H1 (cell line): ENCODE data around the gene CAPN15. TPM values are rescaled to one million over a fixed set of nuclear protein-coding genes. Genes with fewer than 3 reads are reported as not detected.

Experiments
- BACH1 ChIP-seq: IDR thresholded peaks from 2 replicates; pipeline ENCODE4 v1.6.1; 2012; ENCODE audit warnings: low read length, improper control_type of control experiment
- BCL11A ChIP-seq, 2 experiments: IDR thresholded peaks; one replicate each; pipeline ENCODE4 v1.6.1; 2011; ENCODE audit warnings: low read depth in 2 of 2, low read length in 2 of 2, mild to moderate bottlenecking in 2 of 2
- POLR2A ChIP-seq, 2 experiments: IDR thresholded peaks; 1 replicate in 1 of 2; 2 replicates in 1 of 2; pipeline ENCODE4 v1.6.1; 2011; ENCODE audit warnings: low read depth in 2 of 2, low read length in 2 of 2, mild to moderate bottlenecking in 2 of 2; ENCODE audit errors: control extremely low read depth in 1 of 2
- RFX5 ChIP-seq: IDR thresholded peaks from 2 replicates; pipeline ENCODE4 v1.6.1; 2011; ENCODE audit warnings: low read depth, low read length, improper control_type of control experiment, borderline replicate concordance
- polyA plus RNA-seq, 7 experiments: library from polyadenylated mRNA; depleted of rRNA in 3 of 7; stranded (reverse) in 5 of 7; unstranded in 2 of 7; fragments of >200 nt in 5 of 7; fragments of 200-250 nt in 2 of 7; gene quantifications; 1 replicate in 5 of 7; 2 replicates in 1 of 7; 4 replicates in 1 of 7; pipeline versions ENCODE4 v1.2.1 to v1.2.3, GENCODE V29; 2011 to 2013; ENCODE audit warnings: missing spikeins in 2 of 7, mixed read lengths in 2 of 7
- total RNA-seq: library from RNA; stranded (reverse); fragmentation: NEBNext Ultra II Directional; extraction: Animal tissue kit (Norgen Biotek cat#: 25700); gene quantifications from 2 replicates; pipeline ENCODE4 v1.2.1, GENCODE V29; 2021
- TF ChIP-seq, protein P1 (sequence below): fragments of 300-600 bp; sonication (generic); IDR thresholded peaks from 2 replicates; pipeline ENCODE4 v1.7.1; 2012; ENCODE audit warnings: low read length, moderate library complexity, mild to moderate bottlenecking, inconsistent platforms; ENCODE audit not compliant: insufficient replicate concordance

Gene CAPN15
- total and polyA plus RNA-seq, 2 of the 8 experiments (the other 6 are each of a cell fraction or from before 2014, with no cell fraction given) = 38.9 to 76.9 TPM

DNA sequence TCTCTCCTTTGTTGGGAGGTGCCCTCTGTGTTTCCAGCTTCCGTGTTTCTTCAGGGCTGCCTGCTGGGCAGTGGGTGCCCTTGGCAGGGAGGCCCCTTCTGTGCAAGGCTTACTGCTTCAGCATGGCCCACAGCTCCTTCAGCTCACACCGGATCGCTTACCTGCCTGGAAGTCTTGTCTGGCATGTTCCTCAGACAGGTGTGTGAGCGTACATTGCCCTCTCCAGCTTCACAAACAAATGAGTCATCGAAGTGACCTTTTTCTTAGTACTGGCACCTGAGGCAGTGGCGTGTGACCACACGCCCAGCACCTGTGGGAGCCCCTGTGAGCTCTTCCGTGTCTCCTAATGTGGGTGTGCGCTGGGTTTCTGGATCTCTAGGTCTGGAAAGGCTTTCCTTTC is 65.9 kb downstream of the CAPN15 start (continued):
- TF ChIP-seq, protein P1, sequence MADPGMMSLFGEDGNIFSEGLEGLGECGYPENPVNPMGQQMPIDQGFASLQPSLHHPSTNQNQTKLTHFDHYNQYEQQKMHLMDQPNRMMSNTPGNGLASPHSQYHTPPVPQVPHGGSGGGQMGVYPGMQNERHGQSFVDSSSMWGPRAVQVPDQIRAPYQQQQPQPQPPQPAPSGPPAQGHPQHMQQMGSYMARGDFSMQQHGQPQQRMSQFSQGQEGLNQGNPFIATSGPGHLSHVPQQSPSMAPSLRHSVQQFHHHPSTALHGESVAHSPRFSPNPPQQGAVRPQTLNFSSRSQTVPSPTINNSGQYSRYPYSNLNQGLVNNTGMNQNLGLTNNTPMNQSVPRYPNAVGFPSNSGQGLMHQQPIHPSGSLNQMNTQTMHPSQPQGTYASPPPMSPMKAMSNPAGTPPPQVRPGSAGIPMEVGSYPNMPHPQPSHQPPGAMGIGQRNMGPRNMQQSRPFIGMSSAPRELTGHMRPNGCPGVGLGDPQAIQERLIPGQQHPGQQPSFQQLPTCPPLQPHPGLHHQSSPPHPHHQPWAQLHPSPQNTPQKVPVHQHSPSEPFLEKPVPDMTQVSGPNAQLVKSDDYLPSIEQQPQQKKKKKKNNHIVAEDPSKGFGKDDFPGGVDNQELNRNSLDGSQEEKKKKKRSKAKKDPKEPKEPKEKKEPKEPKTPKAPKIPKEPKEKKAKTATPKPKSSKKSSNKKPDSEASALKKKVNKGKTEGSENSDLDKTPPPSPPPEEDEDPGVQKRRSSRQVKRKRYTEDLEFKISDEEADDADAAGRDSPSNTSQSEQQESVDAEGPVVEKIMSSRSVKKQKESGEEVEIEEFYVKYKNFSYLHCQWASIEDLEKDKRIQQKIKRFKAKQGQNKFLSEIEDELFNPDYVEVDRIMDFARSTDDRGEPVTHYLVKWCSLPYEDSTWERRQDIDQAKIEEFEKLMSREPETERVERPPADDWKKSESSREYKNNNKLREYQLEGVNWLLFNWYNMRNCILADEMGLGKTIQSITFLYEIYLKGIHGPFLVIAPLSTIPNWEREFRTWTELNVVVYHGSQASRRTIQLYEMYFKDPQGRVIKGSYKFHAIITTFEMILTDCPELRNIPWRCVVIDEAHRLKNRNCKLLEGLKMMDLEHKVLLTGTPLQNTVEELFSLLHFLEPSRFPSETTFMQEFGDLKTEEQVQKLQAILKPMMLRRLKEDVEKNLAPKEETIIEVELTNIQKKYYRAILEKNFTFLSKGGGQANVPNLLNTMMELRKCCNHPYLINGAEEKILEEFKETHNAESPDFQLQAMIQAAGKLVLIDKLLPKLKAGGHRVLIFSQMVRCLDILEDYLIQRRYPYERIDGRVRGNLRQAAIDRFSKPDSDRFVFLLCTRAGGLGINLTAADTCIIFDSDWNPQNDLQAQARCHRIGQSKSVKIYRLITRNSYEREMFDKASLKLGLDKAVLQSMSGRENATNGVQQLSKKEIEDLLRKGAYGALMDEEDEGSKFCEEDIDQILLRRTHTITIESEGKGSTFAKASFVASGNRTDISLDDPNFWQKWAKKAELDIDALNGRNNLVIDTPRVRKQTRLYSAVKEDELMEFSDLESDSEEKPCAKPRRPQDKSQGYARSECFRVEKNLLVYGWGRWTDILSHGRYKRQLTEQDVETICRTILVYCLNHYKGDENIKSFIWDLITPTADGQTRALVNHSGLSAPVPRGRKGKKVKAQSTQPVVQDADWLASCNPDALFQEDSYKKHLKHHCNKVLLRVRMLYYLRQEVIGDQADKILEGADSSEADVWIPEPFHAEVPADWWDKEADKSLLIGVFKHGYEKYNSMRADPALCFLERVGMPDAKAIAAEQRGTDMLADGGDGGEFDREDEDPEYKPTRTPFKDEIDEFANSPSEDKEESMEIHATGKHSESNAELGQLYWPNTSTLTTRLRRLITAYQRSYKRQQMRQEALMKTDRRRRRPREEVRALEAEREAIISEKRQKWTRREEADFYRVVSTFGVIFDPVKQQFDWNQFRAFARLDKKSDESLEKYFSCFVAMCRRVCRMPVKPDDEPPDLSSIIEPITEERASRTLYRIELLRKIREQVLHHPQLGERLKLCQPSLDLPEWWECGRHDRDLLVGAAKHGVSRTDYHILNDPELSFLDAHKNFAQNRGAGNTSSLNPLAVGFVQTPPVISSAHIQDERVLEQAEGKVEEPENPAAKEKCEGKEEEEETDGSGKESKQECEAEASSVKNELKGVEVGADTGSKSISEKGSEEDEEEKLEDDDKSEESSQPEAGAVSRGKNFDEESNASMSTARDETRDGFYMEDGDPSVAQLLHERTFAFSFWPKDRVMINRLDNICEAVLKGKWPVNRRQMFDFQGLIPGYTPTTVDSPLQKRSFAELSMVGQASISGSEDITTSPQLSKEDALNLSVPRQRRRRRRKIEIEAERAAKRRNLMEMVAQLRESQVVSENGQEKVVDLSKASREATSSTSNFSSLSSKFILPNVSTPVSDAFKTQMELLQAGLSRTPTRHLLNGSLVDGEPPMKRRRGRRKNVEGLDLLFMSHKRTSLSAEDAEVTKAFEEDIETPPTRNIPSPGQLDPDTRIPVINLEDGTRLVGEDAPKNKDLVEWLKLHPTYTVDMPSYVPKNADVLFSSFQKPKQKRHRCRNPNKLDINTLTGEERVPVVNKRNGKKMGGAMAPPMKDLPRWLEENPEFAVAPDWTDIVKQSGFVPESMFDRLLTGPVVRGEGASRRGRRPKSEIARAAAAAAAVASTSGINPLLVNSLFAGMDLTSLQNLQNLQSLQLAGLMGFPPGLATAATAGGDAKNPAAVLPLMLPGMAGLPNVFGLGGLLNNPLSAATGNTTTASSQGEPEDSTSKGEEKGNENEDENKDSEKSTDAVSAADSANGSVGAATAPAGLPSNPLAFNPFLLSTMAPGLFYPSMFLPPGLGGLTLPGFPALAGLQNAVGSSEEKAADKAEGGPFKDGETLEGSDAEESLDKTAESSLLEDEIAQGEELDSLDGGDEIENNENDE = no peak
- TF ChIP-seq BACH1 = no peak
- no peak for TF ChIP-seq RFX5
- no peak for TF ChIP-seq BCL11A (IDR thresholded peaks at IDR 0.05; ENCODE audit: low read depth in 2 of 2, low read length in 2 of 2)
- no peak for TF ChIP-seq POLR2A (IDR thresholded peaks at IDR 0.05; ENCODE audit: control extremely low read depth in 1 of 2, low read depth in 2 of 2, low read length in 2 of 2)
